DND-41 (cell line): ENCODE measurements around the gene CAB39L.
"Not testable (repeated sequence)": the region's sequence is repeated elsewhere in the genome, so short reads cannot be mapped to it uniquely, and the experiment has no call there.

Source experiments
- ATAC-seq: fragments of 200-7000 bp; cut with Tn5 transposase; 3 replicates; pipeline ENCODE4 v1.9.1; 2021; ENCODE audit warnings: low read depth; ENCODE audit not compliant: insufficient read depth
- DNase-seq: peaks from one replicate; pipeline ENCODE4 v3.0.0-alpha.2; 2020
- H2AFZ ChIP-seq: 2 replicates; pipeline ENCODE4 v1.6.0; 2012; ENCODE audit warnings: low read depth, low read length
- H3K27ac ChIP-seq: 2 replicates; pipeline ENCODE4 v1.5.1; 2012; ENCODE audit warnings: low read length, inconsistent platforms
- H3K27me3 ChIP-seq: fragments of 200-600 bp; sonication (generic); 2 replicates; pipeline ENCODE4 v1.6.0; 2012; ENCODE audit warnings: low read length, mild to moderate bottlenecking, inconsistent platforms; ENCODE audit not compliant: insufficient read depth, poor library complexity
- H3K36me3 ChIP-seq: 2 replicates; pipeline ENCODE4 v1.5.1; 2012; ENCODE audit warnings: low read length, inconsistent platforms; ENCODE audit not compliant: insufficient read depth
- H3K4me1 ChIP-seq: 2 replicates; pipeline ENCODE4 v1.5.1; 2012; ENCODE audit warnings: mild to moderate bottlenecking, low read length; ENCODE audit not compliant: insufficient read depth
- H3K4me2 ChIP-seq: 2 replicates; pipeline ENCODE4 v1.6.0; 2012; ENCODE audit warnings: mild to moderate bottlenecking, moderate library complexity, low read length, inconsistent platforms; ENCODE audit not compliant: insufficient read depth
- H3K4me3 ChIP-seq, 2 experiments: fragments of 200-600 bp in 1 of 2; shearing (Covaris generic) in 1 of 2; 2 replicates each; pipeline ENCODE4 v1.5.1; 2012 to 2016; ENCODE audit warnings: inconsistent platforms in 2 of 2, low read length in 2 of 2, mild to moderate bottlenecking in 2 of 2, low read depth in 1 of 2, moderate library complexity in 1 of 2
- H3K79me2 ChIP-seq: 2 replicates; pipeline ENCODE4 v1.6.0; 2012; ENCODE audit warnings: low read length, inconsistent platforms; ENCODE audit not compliant: insufficient read depth
- H3K9ac ChIP-seq: 2 replicates; pipeline ENCODE4 v1.6.0; 2012; ENCODE audit warnings: low read depth, mild to moderate bottlenecking, inconsistent platforms, low read length, moderate library complexity
- H3K9me3 ChIP-seq: 2 replicates; pipeline ENCODE4 v1.5.1; 2012; ENCODE audit warnings: low read length, moderate library complexity, mild to moderate bottlenecking, inconsistent platforms; ENCODE audit not compliant: insufficient read depth, severe bottlenecking
- H4K20me1 ChIP-seq: 2 replicates; pipeline ENCODE4 v1.6.0; 2012; ENCODE audit warnings: low read length; ENCODE audit not compliant: insufficient read depth
- EZH2 ChIP-seq: IDR thresholded peaks from 3 replicates; pipeline ENCODE4 v1.6.1; 2012; ENCODE audit warnings: borderline replicate concordance, low read depth, mild to moderate bottlenecking, moderate library complexity, low read length, inconsistent platforms; ENCODE audit not compliant: severe bottlenecking
- TF ChIP-seq, protein P1 (sequence below): IDR thresholded peaks from 2 replicates; pipeline ENCODE4 v1.5.1; 2012; ENCODE audit warnings: borderline replicate concordance, low read length, moderate library complexity, mild to moderate bottlenecking; ENCODE audit not compliant: poor library complexity, severe bottlenecking; ENCODE audit errors: extremely low read depth

Gene CAB39L

DNA sequence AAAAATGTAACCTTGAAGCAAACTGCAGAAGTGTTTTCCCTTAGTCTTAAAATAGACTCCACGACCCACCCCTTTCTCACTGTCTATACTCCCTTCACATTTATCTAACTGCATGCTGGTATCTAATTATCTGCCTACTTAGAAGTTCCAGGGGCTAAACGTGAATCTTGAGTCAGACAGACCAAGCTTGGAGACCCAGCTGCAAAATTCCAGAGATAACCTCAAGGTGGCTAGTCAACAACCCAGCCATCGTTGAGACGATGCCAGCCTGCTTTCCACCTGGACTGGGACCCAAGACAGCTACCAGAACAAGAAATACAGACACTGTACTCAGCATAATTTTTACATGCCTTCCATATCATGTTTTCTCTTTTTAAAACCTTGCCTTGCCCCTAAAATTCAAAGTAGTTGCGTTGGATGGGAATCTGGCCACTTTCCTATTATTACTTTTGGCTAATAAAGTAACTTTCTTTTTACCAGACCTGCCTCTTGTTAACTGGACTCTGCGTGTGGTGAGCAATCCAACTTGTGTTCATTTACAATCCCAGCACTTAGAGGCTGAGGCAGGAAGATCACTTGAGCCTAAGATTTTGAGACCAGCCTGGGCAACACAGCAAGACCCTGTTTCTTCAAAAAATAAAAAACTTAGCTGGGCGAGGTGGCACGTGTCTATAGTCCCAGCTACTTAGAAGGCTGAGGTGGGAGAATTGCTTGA is 113.9 kb downstream of the CAB39L start:
- H3K4me2 ChIP-seq = no peak overlapping the region
- no peak overlapping the region; the same call in 1 of the 2 replicates for H2AFZ ChIP-seq
- H3K79me2 ChIP-seq = no peaks in the 10 kb centered on the region
- TF ChIP-seq, protein P1, sequence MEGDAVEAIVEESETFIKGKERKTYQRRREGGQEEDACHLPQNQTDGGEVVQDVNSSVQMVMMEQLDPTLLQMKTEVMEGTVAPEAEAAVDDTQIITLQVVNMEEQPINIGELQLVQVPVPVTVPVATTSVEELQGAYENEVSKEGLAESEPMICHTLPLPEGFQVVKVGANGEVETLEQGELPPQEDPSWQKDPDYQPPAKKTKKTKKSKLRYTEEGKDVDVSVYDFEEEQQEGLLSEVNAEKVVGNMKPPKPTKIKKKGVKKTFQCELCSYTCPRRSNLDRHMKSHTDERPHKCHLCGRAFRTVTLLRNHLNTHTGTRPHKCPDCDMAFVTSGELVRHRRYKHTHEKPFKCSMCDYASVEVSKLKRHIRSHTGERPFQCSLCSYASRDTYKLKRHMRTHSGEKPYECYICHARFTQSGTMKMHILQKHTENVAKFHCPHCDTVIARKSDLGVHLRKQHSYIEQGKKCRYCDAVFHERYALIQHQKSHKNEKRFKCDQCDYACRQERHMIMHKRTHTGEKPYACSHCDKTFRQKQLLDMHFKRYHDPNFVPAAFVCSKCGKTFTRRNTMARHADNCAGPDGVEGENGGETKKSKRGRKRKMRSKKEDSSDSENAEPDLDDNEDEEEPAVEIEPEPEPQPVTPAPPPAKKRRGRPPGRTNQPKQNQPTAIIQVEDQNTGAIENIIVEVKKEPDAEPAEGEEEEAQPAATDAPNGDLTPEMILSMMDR = no peak
- TF ChIP-seq EZH2 = no peak
- no peak overlapping the region for H3K4me3 ChIP-seq
- H4K20me1 ChIP-seq = no peaks in the 10 kb centered on the region
- no peak for DNase-seq
- H3K9ac ChIP-seq = no peak overlapping the region
- H3K27ac ChIP-seq = no peak overlapping the region
- H3K4me1 ChIP-seq = no peaks in the 10 kb centered on the region
- H3K9me3 ChIP-seq = no peaks in the 10 kb centered on the region
- ATAC-seq = no peak
- H3K27me3 ChIP-seq = no peaks in the 10 kb centered on the region
- H3K36me3 ChIP-seq = no peaks in the 10 kb centered on the region

DNA sequence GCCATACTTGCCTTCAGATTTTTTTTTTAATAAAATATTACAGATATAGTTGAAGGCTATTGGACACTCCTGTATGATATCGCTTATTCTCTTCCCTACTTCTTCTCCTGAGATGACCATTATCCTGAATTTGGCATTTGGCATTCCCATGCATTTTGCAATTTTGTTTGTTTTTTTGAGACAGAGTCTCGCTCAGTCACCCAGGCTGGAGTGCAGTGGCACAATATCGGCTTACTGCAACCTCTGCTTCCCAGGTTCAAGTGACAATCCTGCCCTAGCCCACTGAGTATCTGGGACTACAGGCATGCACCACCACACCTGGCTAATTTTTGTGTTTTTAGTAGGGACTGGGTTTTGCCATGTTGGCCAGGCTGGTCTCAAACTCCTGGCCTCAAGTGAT is 116.7 kb downstream of the CAB39L start:
- H3K36me3 ChIP-seq, DNase-seq, H3K79me2 ChIP-seq, H3K4me3 ChIP-seq, H3K27ac ChIP-seq, H3K27me3 ChIP-seq, H3K9me3 ChIP-seq, ATAC-seq, H2AFZ ChIP-seq, H3K4me1 ChIP-seq, H3K4me2 ChIP-seq, H3K9ac ChIP-seq, H4K20me1 ChIP-seq: not testable (repeated sequence)

DNA sequence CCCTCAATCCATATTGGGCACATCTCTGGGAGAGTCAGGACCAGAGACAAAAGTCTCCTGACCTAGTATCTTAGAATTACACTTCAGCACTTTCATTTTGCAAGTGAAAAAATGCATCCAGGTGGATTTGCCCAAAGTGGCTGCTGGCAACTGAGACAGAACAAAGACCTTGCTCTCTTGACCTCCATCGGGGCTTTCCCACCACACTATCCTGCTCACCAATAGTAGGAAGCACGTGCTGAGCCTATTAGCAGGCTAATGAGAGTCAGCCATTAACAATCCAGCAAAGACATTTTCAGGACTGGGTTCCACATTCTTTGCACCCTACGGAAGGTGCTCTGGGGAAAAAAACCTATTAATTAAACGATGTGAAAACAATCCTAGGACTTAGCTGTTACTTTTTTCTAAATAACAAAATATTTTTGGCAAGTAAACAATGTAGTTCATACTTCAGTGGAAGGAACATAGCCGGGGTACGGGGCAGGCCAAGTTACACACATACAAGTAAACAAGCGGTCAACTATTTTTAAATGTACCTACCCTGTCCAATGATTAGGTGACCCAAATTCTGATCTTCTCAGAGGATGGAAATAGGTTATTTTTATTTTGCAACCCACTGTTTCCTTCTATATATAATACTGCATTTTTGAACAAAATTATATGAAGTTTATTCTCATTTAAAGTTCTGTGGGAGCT is 117.5 kb downstream of the CAB39L start:
- no peaks in the 10 kb centered on the region for H3K36me3 ChIP-seq
- H3K79me2 ChIP-seq = no peaks in the 10 kb centered on the region
- ATAC-seq = no peak
- DNase-seq = no peak
- H2AFZ ChIP-seq = no peak overlapping the region
- H3K27me3 ChIP-seq = no peaks in the 10 kb centered on the region
- no peak overlapping the region for H3K9ac ChIP-seq
- H3K9me3 ChIP-seq = no peaks in the 10 kb centered on the region
- no peak overlapping the region for H3K27ac ChIP-seq
- no peaks in the 10 kb centered on the region for H3K4me1 ChIP-seq
- TF ChIP-seq EZH2 = no peak
- TF ChIP-seq, protein P1 = no peak
- no peak overlapping the region for H3K4me2 ChIP-seq
- no peaks in the 10 kb centered on the region for H4K20me1 ChIP-seq
- no peak overlapping the region for H3K4me3 ChIP-seq

DNA sequence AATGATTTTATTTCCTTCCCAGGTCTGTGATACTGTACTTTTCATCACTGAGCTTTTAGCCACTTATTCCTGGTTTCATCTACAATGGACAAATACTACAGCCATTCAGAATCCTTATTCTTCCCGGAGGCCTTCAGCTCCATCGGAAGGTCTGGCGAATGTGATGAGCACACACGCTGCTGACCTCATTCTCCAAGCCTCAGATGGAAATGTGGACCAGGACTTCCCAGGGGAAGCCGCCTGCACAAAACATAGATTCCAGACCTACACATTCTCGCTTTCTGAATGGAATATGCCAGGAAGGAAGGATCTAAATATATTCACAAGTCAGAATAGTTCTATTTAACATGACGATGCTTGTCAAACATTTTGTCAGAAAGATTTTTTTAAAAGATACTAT is 120.5 kb downstream of the CAB39L start:
- H3K4me1 ChIP-seq = no peaks in the 10 kb centered on the region
- no peak overlapping the region for H3K4me2 ChIP-seq
- no peaks in the 10 kb centered on the region for H4K20me1 ChIP-seq
- H3K9me3 ChIP-seq = no peaks in the 10 kb centered on the region
- H3K79me2 ChIP-seq = no peaks in the 10 kb centered on the region
- no peak overlapping the region for H3K27ac ChIP-seq
- DNase-seq = no peak
- no peak overlapping the region for H2AFZ ChIP-seq
- no peak for ATAC-seq
- no peaks in the 10 kb centered on the region for H3K27me3 ChIP-seq
- H3K9ac ChIP-seq = no peak overlapping the region
- no peaks in the 10 kb centered on the region for H3K36me3 ChIP-seq
- H3K4me3 ChIP-seq = no peak overlapping the region
- TF ChIP-seq EZH2 = no peak
- TF ChIP-seq, protein P1 = no peak
